Activated naive CD8-positive, alpha-beta T cell (primary cell): ENCODE results near the gene YARS1.

Experiments used
- H3K27ac Mint-ChIP-seq: one replicate; pipeline ENCODE4 v1.8.0; 2021; ENCODE audit warnings: mixed read lengths
- H3K27me3 Mint-ChIP-seq: one replicate; pipeline ENCODE4 v1.8.0; 2021; ENCODE audit warnings: mixed read lengths
- H3K36me3 Mint-ChIP-seq: one replicate; pipeline ENCODE4 v1.8.0; 2021; ENCODE audit warnings: mixed read lengths
- H3K4me1 Mint-ChIP-seq: one replicate; pipeline ENCODE4 v1.8.0; 2021; ENCODE audit warnings: low read depth, mixed read lengths
- H3K4me3 Mint-ChIP-seq: one replicate; pipeline ENCODE4 v1.8.0; 2021; ENCODE audit warnings: mild to moderate bottlenecking, mixed read lengths
- H3K9me3 Mint-ChIP-seq: one replicate; pipeline ENCODE4 v1.8.0; 2021; ENCODE audit warnings: low read depth, mixed read lengths

The YARS1 gene

DNA sequence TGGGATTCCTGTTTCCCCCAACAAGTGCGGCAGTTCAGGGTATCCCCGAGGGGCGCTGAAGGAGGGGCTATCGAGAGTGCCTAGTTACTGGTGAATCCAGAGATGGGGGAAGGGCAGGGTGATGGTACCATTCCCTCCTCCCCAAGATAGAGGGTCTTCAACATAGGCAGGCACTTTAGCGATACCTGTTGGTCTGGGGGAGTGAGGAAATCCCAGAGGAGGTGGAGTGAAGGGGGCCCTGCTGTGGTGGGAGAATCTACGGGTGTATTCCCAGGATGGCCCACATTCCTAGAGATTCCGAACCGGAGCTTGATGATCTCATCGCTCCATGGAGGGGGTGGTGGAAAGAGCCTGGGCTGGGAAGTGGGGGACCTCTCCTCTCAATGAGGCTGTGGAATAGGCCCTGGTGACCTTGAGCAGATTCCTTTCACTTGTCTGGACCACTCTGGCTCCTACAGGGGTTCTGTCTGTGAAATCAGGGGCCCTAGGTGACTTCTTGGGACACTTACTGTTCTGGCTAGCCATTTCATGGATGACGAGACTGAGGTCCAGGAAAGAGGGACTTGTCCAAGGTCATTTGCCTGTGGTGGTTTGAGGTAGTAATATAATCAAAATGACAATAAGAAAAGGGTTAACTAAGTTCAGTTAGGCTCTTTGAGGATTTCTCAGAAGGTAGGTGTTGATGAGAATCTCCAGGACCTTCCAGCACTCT is 61.9 kb downstream of the YARS1 start:
- peaks cover 24% of the 10 kb centered on the region for H3K4me1 Mint-ChIP-seq
- H3K9me3 Mint-ChIP-seq = no peaks in the 10 kb centered on the region
- no peaks in the 10 kb centered on the region for H3K36me3 Mint-ChIP-seq
- H3K4me3 Mint-ChIP-seq = no peak overlapping the region
- H3K27ac Mint-ChIP-seq = no peak overlapping the region
- H3K27me3 Mint-ChIP-seq = peaks cover 3% of the 10 kb centered on the region

DNA sequence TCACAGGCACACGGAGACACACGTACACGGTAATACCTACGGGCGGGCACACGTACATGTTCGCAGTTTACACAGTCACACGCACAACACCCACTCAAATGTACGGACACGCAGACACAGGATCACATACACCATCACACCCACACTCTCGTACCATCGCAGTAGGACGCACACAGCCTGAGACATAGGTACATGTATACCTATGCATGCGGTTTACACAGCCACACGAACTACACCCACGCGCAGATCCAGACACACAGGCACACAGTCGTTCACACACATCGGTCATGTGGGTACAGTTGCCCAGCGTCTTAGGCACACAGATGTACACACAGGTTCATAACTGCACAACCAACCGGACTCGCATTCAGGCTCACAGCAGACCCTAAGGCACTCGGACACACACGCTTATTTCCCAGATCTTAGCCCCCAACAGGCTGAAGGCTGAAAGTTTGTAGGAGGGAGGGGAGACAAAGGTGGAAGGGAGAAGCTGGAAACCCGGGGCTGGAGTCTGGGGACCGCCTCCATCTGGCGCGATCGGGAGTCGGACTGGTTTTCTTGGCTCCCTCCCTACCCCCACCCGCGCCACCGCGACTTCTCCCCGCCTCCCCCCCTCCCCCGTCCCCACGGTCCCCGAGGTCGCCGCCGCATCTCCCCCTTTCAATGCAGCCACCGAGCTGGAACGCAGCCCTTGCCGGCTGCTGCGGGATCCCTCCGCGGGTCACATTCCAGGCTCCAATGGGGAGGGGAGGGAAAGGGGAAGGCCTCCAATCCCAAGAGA is 62.7 kb downstream of the YARS1 start:
- peaks cover 3% of the 10 kb centered on the region for H3K27me3 Mint-ChIP-seq
- H3K4me1 Mint-ChIP-seq = peaks cover 17% of the 10 kb centered on the region
- H3K27ac Mint-ChIP-seq = peak overlapping the region; percentile 72
- H3K36me3 Mint-ChIP-seq = no peaks in the 10 kb centered on the region
- H3K4me3 Mint-ChIP-seq = peak overlapping the region; percentile 85
- H3K9me3 Mint-ChIP-seq = no peaks in the 10 kb centered on the region

DNA sequence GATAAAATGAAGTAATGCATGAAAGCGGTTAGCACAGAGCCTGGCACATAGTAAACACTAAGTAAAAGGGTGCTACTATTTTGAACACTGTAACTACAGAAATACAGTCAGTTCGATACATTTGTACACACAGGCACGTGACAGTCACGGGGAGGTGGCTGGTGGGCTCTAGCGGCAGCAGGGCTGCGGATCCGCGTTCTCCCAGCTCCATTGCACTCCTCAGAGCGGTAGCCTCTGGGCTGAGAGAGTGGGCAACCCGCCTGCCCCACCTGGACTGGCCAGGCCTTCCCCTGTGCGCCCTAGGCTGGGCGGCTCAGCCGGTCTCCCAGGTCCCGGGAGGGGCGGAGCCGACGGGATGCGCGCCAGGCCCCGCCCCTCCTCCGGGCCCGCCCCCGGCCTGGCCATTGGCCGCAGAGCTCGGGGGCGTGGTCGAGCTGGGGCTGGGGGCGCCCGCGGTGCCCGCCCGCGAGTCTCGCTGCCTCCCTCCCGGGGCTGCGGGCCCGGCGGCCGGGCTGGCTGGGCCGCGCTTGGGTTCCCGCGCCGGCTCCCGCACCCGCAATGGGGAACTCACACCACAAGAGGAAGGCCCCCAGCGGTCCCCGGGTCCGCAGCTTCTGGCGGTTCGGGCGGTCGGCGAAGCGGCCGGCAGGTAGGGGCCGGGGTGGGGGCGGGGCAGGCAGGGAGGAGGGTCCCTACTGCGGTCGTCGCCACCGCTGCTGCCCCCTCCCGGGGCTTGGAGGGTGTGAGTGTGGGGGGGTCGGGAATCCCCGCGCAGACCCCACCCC is 63.4 kb downstream of the YARS1 start:
- Mint-ChIP-seq H3K27me3 (peaks cover 5% of the 10 kb centered on the region), H3K36me3 (no peaks in the 10 kb centered on the region), H3K4me3 (peak overlapping the region; percentile 85), H3K27ac (no peak overlapping the region), H3K9me3 (no peaks in the 10 kb centered on the region), H3K4me1 (peaks cover 12% of the 10 kb centered on the region)

DNA sequence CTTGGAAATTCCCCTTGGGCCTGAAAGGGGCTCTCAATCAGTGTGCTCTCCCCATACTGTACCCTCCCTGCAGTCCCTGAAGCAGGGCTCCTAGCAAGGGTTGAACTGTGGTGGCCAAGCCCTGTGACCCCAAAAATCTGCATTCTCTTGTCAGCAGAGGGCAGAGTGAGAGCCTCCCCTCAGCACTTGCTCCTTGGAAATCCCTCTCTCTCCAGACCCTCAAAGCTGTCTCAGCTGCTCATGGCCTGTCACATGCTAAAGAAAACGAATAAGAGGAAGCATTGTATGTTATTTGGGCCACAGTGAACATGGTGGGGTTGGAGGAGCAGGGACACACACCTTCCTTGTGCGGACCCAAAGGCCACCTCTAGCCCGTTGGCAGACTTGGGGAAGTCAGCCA is 67.4 kb downstream of the YARS1 start:
- Mint-ChIP-seq H3K4me1 (peaks cover 11% of the 10 kb centered on the region), H3K36me3 (no peaks in the 10 kb centered on the region), H3K27ac (no peak overlapping the region), H3K4me3 (no peak overlapping the region), H3K27me3 (peaks cover 5% of the 10 kb centered on the region), H3K9me3 (no peaks in the 10 kb centered on the region)

GRCh38 chr1:32749332-32749731 is 67.8 kb downstream of the YARS1 start:
- Mint-ChIP-seq H3K27ac (no peak overlapping the region), H3K36me3 (no peaks in the 10 kb centered on the region), H3K27me3 (peaks cover 5% of the 10 kb centered on the region), H3K4me1 (peaks cover 9% of the 10 kb centered on the region), H3K4me3 (no peak overlapping the region), H3K9me3 (no peaks in the 10 kb centered on the region)

DNA sequence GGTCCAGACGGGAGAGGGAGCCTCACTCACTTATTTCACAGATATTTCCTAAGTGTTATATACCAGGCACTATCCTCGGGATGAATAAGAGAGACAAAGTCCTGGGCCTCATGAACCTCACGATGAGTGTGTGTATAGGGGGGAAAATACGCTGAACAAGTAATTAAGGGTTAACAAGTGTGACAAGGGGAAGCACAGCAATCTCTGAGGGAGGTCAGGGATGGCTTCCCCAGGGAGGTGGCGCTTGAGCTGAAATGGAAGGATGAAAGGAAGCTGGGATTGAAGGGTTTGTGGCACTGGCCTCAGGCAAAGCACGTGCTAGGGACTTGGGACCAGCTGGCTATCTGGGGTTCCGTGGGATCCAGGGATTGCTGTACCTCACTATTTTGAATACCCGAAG is 68.2 kb downstream of the YARS1 start:
- H3K4me1 Mint-ChIP-seq = peaks cover 6% of the 10 kb centered on the region
- peaks cover 5% of the 10 kb centered on the region for H3K27me3 Mint-ChIP-seq
- H3K36me3 Mint-ChIP-seq = no peaks in the 10 kb centered on the region
- no peaks in the 10 kb centered on the region for H3K9me3 Mint-ChIP-seq
- no peak overlapping the region for H3K4me3 Mint-ChIP-seq
- H3K27ac Mint-ChIP-seq = no peak overlapping the region

- Mint-ChIP-seq H3K9me3 (no peaks in the 10 kb centered on the region), H3K36me3 (no peaks in the 10 kb centered on the region), H3K4me3 (no peak overlapping the region)
Observed at GRCh38 chr1:32748348-32748747, 68.8 kb downstream of the YARS1 start.

DNA sequence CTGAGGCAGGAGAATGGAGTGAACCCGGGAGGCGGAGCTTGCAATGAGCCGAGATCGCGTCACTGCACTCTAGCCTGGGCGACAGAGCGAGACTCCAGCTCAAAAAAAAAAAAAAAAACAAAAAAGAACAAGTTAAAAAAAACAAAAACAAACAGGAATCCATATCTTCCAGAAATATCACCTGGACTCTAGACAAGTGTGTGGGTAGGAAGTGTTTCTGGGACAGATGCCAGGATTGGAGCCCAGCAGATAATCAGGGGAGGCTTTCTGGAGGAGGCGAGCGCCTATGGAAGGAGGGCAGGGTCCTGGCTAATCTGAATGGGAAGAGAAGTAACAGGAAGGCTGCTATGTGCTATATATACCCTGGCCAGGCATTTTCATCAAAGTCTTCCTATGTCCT is 71.0 kb downstream of the YARS1 start:
- Mint-ChIP-seq H3K36me3 (no peaks in the 10 kb centered on the region), H3K4me1 (no peaks in the 10 kb centered on the region), H3K27ac (no peak overlapping the region), H3K4me3 (no peak overlapping the region), H3K9me3 (no peaks in the 10 kb centered on the region), H3K27me3 (peaks cover 6% of the 10 kb centered on the region)

More at GRCh38 chr1:32748348-32748747, 68.8 kb downstream of the YARS1 start:
- no peak overlapping the region for H3K27ac Mint-ChIP-seq
- peaks cover 5% of the 10 kb centered on the region for H3K4me1 Mint-ChIP-seq
- H3K27me3 Mint-ChIP-seq = peaks cover 7% of the 10 kb centered on the region

DNA sequence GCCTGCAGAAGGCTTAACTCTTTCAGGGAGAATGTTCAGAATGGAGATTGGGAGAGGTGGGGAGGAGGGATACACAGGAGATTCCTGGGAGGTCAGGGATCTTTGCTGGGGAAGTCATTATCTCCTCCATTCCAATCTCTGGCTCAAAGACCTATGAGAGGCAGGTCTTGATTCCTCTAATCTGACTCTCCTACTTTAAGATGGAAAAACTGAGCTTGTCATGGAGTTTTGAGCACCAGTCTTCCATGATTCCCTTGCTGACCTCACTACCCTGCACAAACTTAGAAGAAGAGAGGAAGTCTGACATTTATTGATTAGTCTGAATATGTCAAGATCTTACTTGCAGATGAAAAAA is 73.1 kb downstream of the YARS1 start:
- no peak overlapping the region for H3K27ac Mint-ChIP-seq
- no peaks in the 10 kb centered on the region for H3K36me3 Mint-ChIP-seq
- no peak overlapping the region for H3K4me3 Mint-ChIP-seq
- no peaks in the 10 kb centered on the region for H3K9me3 Mint-ChIP-seq
- no peaks in the 10 kb centered on the region for H3K4me1 Mint-ChIP-seq
- peaks cover 9% of the 10 kb centered on the region for H3K27me3 Mint-ChIP-seq

DNA sequence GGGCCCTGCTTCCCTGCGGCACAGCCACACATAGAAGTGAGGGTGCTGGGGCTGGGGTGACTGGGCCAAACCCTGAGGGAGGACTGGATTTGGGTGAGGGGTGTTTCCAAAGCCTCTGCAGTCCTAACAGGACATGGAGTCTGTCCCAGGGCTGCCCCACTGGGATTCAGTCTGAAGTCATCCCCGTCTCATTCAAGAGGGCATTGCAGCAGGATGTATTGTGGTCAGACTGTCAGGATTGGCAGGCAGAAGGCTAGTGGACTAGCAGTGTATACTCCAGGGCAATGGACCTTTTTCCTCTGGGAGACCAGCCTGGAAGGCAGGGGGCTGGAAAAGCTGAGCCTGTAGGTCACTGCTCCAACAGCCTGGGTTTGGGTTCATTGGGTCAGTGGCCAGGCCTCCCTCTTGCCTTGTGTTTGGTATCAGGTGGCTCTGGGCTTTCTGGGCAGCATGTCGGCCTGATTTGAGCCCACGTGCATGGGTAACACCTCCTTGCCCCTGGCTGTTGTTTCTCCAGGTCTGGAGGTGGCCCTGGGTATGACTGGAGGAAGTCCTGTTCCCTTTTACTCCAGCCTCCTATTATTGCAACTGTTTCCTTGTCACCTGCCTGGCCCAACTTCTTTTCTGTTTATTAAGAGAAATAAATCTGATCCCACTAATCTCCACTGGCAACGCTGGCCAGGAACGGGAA is 73.6 kb downstream of the YARS1 start:
- H3K27ac Mint-ChIP-seq = no peak overlapping the region
- no peaks in the 10 kb centered on the region for H3K36me3 Mint-ChIP-seq
- H3K27me3 Mint-ChIP-seq = peaks cover 7% of the 10 kb centered on the region
- no peak overlapping the region for H3K4me3 Mint-ChIP-seq
- no peaks in the 10 kb centered on the region for H3K4me1 Mint-ChIP-seq
- H3K9me3 Mint-ChIP-seq = no peaks in the 10 kb centered on the region

- peaks cover 7% of the 10 kb centered on the region for H3K27me3 Mint-ChIP-seq
- no peaks in the 10 kb centered on the region for H3K9me3 Mint-ChIP-seq
- peak overlapping the region; percentile 61 for H3K4me3 Mint-ChIP-seq
- no peak overlapping the region for H3K27ac Mint-ChIP-seq
- no peaks in the 10 kb centered on the region for H3K36me3 Mint-ChIP-seq
- H3K4me1 Mint-ChIP-seq = no peaks in the 10 kb centered on the region
Observed at GRCh38 chr1:32742956-32743355, 74.2 kb downstream of the YARS1 start.

GRCh38 chr1:32742199-32742947 is 74.8 kb downstream of the YARS1 start:
- H3K4me3 Mint-ChIP-seq = peak overlapping the region; percentile 61
- no peaks in the 10 kb centered on the region for H3K4me1 Mint-ChIP-seq
- peaks cover 7% of the 10 kb centered on the region for H3K27me3 Mint-ChIP-seq
- H3K9me3 Mint-ChIP-seq = no peaks in the 10 kb centered on the region
- H3K27ac Mint-ChIP-seq = no peak overlapping the region
- H3K36me3 Mint-ChIP-seq = no peaks in the 10 kb centered on the region

DNA sequence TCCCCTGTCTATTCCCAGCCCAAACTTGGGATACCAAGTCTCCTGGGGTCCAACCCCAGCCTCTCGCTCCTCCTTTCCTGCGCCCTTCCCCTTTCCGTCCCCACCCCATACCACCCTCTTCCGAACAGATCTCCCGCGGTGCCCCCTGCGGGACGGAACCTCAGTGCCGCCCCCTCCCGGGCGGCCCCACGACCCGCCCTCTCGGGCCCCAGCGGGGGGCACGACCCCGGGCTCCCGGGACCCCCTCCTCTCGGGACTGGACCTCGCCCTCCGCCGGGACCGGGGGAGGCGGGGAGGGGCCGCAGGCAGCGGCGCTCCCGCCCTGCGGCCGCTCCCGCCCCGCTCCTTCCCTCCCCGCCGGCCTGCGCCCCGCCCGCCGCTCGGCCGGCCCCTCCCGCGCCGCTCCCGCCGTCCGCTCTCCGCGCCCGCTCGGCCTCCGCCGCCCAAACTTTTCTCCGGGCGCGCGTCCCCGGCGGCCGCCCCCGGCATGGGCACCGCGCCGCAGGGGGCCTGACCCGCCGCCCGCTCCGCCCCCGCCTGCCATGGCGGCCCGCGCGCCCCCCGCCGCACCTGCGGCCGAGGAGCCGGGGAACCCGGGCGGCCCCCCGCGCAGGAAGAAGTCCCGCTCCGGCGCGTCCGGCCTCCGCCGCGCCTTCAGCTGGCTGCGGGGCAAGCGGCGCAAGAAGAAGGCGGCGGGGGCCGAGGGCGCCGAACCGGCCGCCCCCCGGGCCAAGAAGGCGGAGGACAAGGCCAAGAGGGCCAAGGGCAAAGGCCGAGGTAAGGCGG is 75.6 kb downstream of the YARS1 start:
- Mint-ChIP-seq H3K27ac (no peak overlapping the region), H3K27me3 (peaks cover 8% of the 10 kb centered on the region), H3K9me3 (no peaks in the 10 kb centered on the region), H3K4me1 (no peaks in the 10 kb centered on the region), H3K36me3 (no peaks in the 10 kb centered on the region), H3K4me3 (peak overlapping the region; percentile 76)

- Mint-ChIP-seq H3K27ac (no peak overlapping the region), H3K9me3 (no peaks in the 10 kb centered on the region), H3K36me3 (no peaks in the 10 kb centered on the region), H3K4me1 (no peaks in the 10 kb centered on the region), H3K4me3 (peak overlapping the region; percentile 76), H3K27me3 (peaks cover 8% of the 10 kb centered on the region)
Observed at GRCh38 chr1:32741059-32741412, 76.1 kb downstream of the YARS1 start.
